Mucosa of descending colon (tissue), 3 donors: ENCODE measurements around the gene MADCAM1. TPM values are rescaled to one million over a fixed set of nuclear protein-coding genes. Genes with fewer than 3 reads are reported as not detected.

Experiments used
- ATAC-seq: fragments of 200-7000 bp; cut with Tn5 transposase; one replicate; pipeline ENCODE4 v1.9.1; 2020; ENCODE audit warnings: mild to moderate bottlenecking, moderate library complexity
- DNase-seq, 3 donors: peaks; one replicate each; pipeline ENCODE4 v3.0.0-alpha.2; 2020
- H3K36me3 ChIP-seq: fragments of 200-600 bp; one replicate; pipeline ENCODE4 v1.8.0; 2021; ENCODE audit warnings: low read depth, mild to moderate bottlenecking
- H3K4me1 ChIP-seq: fragments of 200-600 bp; one replicate; pipeline ENCODE4 v1.8.0; 2021; ENCODE audit warnings: low read depth, mild to moderate bottlenecking
- H3K4me3 ChIP-seq: fragments of 200-600 bp; one replicate; pipeline ENCODE4 v1.8.0; 2021; ENCODE audit warnings: mild to moderate bottlenecking
- H3K9me3 ChIP-seq: fragments of 200-600 bp; one replicate; pipeline ENCODE4 v1.8.0; 2021; ENCODE audit warnings: mild to moderate bottlenecking
- intact Hi-C, 2 donors: fragments of 100-400 bp; cut with DNase I in 1 of 2; cut with micrococcal nuclease in 1 of 2; formaldehyde crosslinking; loops; one replicate each; pipeline versions ENCODE4 v1.11.0 to v1.11.1; 2022; cut with DNase I, micrococcal nuclease
- total RNA-seq, 3 donors: library from RNA; stranded (reverse); fragmentation: NEBNext Ultra II Directional in 2 of 3; extraction: Animal tissue kit (Norgen Biotek cat#: 25700) in 2 of 3; gene quantifications; one replicate each; pipeline versions ENCODE4 v1.2.1 to v1.2.4, GENCODE V29; 2021 to 2023
- TF ChIP-seq, protein P1 (sequence below): fragments of 200-600 bp; IDR thresholded peaks from one replicate; pipeline ENCODE4 v1.8.0; 2022; ENCODE audit warnings: antibody characterized with exemption, mild to moderate bottlenecking
- donor health status: DM: no; HTN: no; CAD: no; lungs with moderate emphysema.
- donor health status: DM: no; HTN: no; CAD: no.
- donor health status: DM: no; HTN: yes; CAD: no.

MADCAM1 gene
- total RNA-seq, 3 donors from 2014 or later = 2.3 to 4.3 (median 4.1) TPM

DNA sequence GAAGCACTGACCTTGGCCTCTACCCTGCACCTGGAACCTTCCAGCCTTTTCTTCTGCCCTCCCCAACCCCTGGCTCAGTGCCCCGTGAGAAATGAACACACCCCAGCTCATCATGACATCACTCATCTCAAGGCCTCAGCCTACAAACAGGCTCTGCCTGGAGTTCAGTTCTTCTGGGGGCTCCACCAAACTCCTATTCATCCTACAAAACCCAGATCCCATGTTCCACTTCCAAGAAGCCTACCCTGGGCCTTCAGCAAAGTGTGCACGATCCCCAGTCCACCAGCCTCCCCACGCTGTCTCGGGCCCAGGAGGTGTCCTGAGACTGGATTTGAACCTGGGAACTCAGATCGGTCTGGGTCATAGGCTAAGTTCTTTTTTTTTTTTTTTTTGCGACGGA lies 26.5 kb upstream of the MADCAM1 start:
- H3K4me3 ChIP-seq = no peak overlapping the region
- H3K36me3 ChIP-seq = no peaks in the 10 kb centered on the region
- DNase-seq (no peak), ATAC-seq (no peak)
- intact Hi-C loops = no loop called here
- H3K4me1 ChIP-seq = no peaks in the 10 kb centered on the region
- TF ChIP-seq, protein P1, sequence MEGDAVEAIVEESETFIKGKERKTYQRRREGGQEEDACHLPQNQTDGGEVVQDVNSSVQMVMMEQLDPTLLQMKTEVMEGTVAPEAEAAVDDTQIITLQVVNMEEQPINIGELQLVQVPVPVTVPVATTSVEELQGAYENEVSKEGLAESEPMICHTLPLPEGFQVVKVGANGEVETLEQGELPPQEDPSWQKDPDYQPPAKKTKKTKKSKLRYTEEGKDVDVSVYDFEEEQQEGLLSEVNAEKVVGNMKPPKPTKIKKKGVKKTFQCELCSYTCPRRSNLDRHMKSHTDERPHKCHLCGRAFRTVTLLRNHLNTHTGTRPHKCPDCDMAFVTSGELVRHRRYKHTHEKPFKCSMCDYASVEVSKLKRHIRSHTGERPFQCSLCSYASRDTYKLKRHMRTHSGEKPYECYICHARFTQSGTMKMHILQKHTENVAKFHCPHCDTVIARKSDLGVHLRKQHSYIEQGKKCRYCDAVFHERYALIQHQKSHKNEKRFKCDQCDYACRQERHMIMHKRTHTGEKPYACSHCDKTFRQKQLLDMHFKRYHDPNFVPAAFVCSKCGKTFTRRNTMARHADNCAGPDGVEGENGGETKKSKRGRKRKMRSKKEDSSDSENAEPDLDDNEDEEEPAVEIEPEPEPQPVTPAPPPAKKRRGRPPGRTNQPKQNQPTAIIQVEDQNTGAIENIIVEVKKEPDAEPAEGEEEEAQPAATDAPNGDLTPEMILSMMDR = no peak
- H3K9me3 ChIP-seq = no peaks in the 10 kb centered on the region

DNA sequence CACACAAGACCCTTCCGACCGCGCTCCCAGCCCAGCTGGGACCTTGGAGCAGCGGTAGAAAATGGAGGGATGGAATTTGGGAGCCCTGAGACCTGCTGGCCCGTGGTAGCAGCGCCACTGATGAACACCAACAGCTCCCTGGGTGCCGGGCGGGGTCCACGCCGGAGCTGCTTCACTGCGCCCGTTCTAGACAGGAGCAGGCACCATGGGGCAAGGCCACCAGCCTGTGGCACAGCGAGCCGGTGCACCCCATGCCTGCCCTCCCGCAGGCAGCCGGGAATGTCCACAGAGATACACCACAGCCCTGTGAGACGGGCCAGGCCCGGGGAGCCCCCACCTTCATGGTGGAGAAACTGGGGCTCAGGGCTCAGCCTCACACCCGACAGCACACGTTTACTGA lies 25.6 kb upstream of the MADCAM1 start:
- no peak overlapping the region for H3K4me3 ChIP-seq
- no peaks in the 10 kb centered on the region for H3K36me3 ChIP-seq
- TF ChIP-seq, protein P1 = no peak
- intact Hi-C loops = no loop called here
- H3K9me3 ChIP-seq = no peaks in the 10 kb centered on the region
- H3K4me1 ChIP-seq = no peaks in the 10 kb centered on the region
- DNase-seq = no peak
- ATAC-seq = no peak

DNA sequence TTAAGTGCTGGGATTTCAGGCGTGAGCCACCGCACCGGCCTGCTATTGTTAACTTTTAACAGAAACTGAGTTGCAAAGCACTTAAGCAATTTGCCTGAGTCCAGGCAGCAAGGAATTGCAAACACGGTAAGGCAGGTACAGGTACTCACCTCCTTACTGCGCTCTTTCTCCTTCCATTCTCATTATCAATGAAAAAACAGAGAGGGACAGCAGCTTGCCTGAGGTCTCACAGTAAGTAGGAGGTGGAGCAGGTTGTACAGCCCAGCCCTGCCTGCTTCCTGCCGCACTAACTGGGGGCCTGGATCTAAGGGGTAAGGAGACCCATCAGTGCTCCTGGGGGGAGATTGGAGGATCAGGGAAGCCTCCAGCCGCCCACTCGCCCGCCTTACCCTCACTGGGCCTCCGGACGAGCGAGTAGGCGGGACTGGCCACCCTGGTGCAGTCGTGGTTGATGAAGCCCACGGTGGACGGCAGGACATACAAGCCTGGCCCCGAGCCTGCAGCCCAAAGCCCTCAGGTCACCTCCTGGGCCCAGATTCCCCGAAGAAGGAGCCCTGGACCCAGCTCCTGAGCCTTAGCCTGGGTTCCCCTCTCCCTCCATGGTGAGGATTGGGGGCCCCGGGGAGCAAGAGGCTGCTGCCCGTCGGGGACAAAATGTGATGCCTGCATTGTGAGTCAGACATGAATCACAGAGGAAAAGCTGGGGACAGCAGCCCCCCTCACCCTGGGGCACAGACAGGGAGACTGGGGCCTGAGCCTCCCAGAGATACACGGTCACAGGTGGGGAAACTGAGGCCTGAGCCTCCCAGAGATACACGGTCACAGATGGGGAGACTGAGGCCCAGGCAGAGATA lies 24.1 kb upstream of the MADCAM1 start:
- Histone ChIP-seq H3K4me3 (no peak overlapping the region), H3K4me1 (no peaks in the 10 kb centered on the region), H3K36me3 (no peaks in the 10 kb centered on the region), H3K9me3 (no peaks in the 10 kb centered on the region)
- DNase-seq = no peak
- ATAC-seq = no peak
- TF ChIP-seq, protein P1 = no peak
- intact Hi-C loops = no loop called here

DNA sequence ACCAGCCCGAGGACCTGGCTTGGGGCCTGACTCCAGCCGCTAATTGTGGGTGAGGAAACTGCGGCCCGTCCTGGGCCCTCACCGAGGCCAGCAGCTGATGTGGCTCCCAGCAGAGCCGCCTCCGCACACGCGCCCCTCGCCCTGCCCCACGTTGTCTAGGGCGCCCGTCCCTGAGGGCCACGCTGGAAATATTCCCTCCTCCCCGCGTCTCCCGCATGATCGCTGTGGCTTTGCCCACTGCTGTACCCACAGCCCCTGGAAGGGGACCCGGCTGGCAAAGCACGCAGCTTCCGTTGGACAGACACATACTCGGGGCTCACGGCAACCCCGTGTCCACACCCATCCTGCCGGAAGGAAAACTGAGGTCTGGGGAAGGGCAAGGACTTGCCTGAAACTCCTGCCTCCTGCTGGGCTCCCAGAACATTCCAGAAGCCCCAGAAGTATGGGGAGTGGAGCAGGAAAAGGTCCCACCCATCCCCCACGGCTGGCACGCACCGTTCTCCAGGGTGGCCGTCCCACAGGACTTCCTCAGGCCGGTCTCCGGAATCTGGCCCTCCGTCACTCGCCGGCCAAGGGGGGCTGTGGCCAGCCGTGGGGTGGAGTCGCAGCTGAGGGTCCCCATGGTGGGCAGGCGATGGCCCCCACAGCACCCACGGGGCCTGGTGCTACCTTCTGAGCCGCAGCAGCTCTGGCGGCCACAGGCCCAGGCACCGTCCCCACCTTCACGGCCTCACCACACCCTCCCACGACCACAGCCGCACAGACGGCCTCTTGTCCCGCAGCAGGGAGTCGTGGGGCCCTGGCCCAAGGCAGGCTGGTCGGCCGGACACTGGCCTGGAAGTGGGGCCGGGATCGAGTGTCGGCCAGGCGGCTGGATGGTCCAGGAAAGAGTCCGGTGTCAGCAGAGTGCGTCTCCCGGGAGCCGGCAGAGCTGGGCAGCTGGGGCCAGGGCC lies 21.9 kb upstream of the MADCAM1 start:
- no peaks in the 10 kb centered on the region for H3K4me1 ChIP-seq
- no peak for ATAC-seq
- intact Hi-C loops = no loop called here
- no peak for DNase-seq
- H3K4me3 ChIP-seq = no peak overlapping the region
- no peaks in the 10 kb centered on the region for H3K9me3 ChIP-seq
- TF ChIP-seq, protein P1 = no peak
- no peaks in the 10 kb centered on the region for H3K36me3 ChIP-seq

DNA sequence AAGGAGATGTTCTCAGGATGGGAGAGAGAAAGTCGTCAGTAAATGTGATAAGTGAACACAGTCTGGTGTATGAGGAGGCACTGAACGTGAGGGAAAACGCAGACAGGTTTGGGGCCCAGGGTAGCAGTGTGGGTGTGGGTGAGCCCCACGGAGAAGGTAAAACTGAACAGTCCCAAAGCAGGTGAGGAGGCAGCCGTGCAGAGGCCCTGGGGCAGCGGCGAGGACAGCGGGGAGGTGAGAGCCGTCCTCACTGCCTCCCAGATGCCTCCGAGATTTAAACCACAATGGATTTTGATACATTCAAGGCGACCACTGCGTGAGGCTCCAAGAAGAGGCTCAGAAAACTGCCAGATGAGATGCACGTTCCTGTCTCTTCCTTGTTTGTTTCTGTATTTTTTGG lies 20.9 kb upstream of the MADCAM1 start:
- Histone ChIP-seq H3K9me3 (no peaks in the 10 kb centered on the region), H3K4me1 (no peaks in the 10 kb centered on the region), H3K4me3 (no peak overlapping the region), H3K36me3 (no peaks in the 10 kb centered on the region)
- no peak for DNase-seq
- no peak for ATAC-seq
- intact Hi-C loops = no loop called here
- TF ChIP-seq, protein P1 = no peak
